GM19099 (cell line): Measurements from ENCODE around the gene DPP7.

ENCODE experiments used
- POLR2A ChIP-seq: IDR thresholded peaks from 3 replicates; pipeline ENCODE4 v1.6.1; 2011; ENCODE audit warnings: low read depth; ENCODE audit not compliant: insufficient read length; ENCODE audit errors: extremely low read depth

Gene DPP7

GRCh38 chr9:137152844-137153405, 38.4 kb upstream of the DPP7 start:
- no peak for TF ChIP-seq POLR2A

GRCh38 chr9:137150617-137151457, 36.3 kb upstream of the DPP7 start:
- TF ChIP-seq POLR2A = no peak

DNA sequence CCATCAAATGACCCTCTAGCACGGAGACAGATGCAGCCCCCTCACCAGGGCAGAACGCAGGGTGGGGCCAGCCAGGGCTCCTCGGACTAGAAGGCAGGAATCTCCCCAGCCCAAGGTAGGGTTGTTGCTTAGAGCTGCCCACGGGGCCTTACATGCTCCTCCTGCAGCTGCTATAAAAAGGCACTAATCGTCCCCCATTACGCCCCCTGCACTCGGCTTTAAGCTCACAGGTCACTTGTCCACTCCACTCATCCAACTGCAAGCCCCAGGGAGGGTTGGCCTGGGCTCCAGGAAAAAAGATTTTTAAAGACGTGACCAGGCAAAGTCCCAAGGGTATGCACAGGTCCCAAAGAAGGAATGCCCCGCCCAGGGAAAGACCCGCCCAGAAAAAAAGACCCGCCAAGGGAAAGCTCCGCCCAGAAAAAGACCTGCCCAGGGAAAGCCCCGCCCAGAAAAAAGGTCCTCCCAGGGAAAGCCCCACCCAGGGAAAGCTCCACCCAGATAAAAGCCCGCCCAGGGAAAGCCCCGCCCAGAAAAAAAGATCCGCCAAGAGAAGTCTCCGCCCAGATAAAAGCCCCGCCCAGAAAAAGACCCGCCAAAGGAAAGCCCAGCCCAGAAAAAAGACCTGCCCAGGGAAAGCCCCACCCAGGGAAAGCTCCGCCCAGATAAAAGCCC, 35.5 kb upstream of the DPP7 start:
- no peak for TF ChIP-seq POLR2A

DNA sequence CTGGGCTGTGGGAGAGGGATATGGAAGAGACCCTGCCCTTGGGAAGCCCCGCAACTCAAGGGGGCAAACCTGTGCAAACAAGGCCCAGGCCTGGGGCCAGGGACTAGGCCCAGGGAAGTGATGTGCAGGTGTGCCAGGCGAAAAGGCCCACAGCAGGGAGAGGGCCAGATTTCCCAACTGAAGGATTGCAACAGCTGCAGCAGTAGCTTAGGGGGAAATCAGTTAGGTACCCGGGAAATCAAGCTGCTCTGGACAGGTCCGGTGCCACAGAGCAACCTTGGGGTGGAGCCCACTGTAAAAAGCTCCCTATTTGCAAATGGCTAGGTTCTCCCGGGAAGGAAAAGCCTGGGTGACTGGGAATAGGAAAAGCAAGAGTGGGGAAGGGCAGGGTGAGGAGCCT, 34.8 kb upstream of the DPP7 start:
- TF ChIP-seq POLR2A = no peak

GRCh38 chr9:137148661-137149060, 34.1 kb upstream of the DPP7 start:
- no peak for TF ChIP-seq POLR2A

DNA sequence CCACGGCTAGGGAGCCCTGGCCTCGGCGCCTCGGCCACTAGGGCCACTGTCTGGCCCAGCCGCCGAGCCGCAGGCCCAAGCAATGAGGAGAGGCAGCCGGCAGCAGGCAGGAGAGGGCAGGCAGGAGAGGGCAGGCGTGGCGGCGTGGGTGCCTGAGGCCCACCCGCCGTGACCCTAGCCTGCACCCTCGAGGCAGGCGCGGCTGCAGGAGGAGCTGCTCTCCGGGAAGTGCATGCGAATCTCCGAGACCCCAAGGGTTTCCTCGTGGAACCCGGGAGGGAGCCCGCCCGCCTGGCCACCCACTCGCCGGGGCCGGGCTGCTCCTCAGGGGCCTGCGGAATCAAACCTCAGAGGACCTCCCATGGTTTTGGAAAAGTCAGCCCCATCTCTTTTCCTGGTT, 33.7 kb upstream of the DPP7 start:
- TF ChIP-seq POLR2A = no peak

DNA sequence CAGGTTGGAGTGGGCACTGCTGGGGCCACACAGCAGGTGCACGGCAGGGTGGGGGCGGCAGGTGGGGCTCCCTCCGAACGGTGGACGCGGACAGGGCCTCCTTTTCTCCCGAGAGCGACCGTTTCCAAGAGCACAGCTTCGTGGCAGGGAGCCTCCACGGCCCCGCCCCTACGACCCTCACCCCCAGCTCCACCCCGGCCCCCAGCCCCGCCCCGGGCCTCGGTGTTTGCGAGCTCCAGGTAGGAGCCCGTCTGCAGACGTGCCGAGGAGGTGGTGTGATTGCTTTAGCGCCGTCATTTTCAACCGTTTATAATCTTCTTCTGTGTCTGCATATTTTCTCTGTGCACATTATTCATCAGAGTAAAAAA, 33.2 kb upstream of the DPP7 start:
- no peak for TF ChIP-seq POLR2A

DNA sequence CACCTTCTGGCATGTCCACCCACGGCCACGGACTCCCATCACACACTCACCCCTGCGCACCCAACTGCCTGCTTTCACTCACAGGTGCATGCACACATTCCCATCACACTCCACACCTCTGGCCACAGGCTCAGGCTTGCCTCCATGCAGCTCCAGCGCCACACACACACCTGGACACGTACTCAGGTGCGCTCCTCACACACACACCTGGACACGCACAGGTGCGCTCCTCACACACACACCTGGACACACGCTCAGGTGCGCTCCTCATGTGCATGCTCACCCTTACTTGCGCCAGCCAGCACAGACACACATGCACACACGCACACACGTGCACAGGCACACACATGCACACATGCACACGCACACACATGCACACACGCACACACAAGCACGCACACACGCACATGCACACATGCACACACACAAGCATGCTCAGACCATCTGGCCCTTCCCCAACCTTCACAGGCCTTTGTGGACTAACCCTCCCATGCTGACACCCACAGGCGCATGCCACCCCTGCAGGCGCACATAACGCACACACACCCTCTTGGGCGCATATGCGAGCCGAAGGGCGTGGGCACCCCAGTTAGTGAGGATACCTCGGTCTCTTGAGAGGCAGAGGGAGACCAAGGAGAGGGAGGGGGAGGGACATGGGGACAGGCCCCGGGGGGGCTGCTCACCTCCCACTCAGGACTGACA, 32.7 kb upstream of the DPP7 start:
- TF ChIP-seq POLR2A = no peak

DNA sequence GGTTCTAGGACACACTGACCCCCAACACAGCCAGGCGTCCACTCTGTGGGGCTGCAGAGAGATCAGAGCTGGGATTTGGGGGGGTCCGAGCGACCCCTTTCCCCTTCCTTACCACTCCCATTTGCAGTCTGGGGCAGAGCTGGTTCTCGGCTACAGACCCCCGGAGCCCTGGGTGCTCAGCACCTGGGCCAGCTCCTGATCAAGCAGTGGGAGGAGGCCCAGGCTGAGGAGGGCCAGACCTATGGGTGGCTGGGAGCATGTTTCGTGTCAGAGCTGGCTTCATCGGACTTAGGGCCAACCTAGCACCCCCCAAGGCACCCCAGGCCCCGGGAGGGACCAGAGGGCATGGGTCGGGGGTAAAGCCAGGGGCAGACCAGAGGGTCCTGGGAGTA, 32.0 kb upstream of the DPP7 start:
- TF ChIP-seq POLR2A = no peak

DNA sequence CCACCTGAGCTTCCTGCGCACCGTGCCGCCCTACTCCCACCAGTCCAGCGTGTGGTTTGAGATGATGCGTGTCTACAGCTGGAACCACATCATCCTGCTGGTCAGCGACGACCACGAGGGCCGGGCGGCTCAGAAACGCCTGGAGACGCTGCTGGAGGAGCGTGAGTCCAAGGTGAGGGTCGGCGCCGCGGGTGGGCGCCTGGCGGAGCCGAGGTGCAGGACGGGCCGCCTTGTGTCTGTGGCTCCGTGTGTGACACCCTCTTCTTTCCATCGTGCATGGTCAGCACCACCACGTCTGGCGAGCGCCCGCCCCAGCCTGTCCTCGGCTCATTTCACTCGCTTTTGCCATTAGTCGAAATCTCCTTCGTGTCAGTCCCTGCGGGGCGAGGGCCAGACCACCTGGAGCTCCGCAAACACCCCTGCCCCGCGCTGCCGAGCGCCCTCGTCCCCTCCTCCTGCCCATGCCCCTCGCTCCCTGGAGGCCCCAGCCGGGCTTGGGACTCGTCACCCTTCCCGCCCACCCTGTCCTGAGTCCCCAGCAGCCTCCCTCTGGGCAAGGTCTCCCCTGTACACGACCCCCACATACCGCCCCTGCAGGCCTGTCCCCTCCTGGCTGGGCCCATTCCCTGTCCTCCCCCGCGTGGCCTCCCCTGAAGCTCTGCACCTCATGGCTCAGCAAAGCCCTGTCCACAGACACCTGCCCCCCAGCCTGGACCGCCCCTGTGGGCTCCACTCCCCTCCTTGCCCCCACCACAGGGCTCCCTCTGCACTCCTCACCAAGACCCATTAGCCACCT, 31.4 kb upstream of the DPP7 start:
- TF ChIP-seq POLR2A = no peak

- no peak for TF ChIP-seq POLR2A
Measured at GRCh38 chr9:137143459-137143858, 28.9 kb upstream of the DPP7 start.

DNA sequence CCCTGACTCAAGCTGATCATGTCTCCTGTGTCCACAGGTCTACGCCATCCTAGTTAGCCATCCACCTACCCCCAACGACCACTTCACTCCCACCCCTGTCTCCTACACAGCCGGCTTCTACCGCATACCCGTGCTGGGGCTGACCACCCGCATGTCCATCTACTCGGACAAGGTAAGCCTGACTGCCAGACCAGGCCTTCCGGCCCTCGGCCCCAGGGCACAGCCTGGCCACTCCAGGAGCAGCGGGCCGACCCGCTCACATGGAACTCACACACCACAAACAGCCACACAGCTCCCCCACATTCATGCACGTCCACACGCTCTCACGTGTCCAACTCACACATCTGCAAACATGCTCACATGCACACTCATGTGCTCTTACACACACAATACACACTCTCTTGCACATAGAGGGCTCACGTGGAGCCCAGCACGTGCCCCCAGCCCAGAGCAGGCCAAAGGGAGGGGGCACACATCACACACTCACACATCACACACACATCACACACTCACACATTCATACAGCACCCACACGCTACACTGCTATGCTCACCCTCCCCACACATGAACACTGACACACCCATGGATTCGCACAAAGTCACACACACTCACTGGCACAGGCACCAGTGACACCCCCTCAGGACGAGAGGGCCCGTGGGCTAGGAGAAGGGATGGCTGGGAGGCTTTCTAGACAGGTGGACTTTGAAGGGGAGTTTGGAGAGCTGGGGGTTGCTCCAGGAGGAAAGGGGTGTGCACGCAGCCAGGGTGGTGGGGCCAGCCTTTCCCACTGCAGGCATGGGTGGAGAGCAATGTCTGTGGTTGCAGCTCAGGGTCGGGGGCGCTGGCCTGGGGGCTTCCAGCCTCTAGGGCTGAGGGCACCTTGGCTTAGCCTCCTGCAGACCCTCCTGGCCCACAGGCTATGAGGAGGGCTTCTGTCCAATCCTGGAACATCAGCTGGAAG, 27.7 kb upstream of the DPP7 start:
- TF ChIP-seq POLR2A = no peak

GRCh38 chr9:137141050-137141810, 26.7 kb upstream of the DPP7 start:
- no peak for TF ChIP-seq POLR2A
